Measurements from ENCODE around the gene ARRB1.
"Not testable (repeated sequence)": the region's sequence is repeated elsewhere in the genome, so short reads cannot be mapped to it uniquely, and the experiment has no call there.

ARRB1 gene

GRCh38 chr11:75342966-75343870 is 8.2 kb downstream of the ARRB1 start:
- no peak for DNase-seq

- no peak for DNase-seq
These were observed 9.1 kb downstream of the ARRB1 start for GRCh38 chr11:75342231-75342918.

GRCh38 chr11:75341612-75342011 is 9.8 kb downstream of the ARRB1 start:
- no peak for DNase-seq

- DNase-seq = no peak
These were observed 11.6 kb downstream of the ARRB1 start for GRCh38 chr11:75339685-75340409.

- peak; percentile 63 for DNase-seq
These were observed 12.8 kb downstream of the ARRB1 start for GRCh38 chr11:75338516-75339208.

- DNase-seq = peak; percentile 46
These were observed 14.2 kb downstream of the ARRB1 start for GRCh38 chr11:75337195-75337654.

GRCh38 chr11:75334976-75335375 is 16.5 kb downstream of the ARRB1 start:
- no peak for DNase-seq

GRCh38 chr11:75334402-75334891 is 17.0 kb downstream of the ARRB1 start:
- DNase-seq = no peak

GRCh38 chr11:75333807-75334140 is 17.7 kb downstream of the ARRB1 start:
- no peak for DNase-seq

GRCh38 chr11:75333022-75333806 is 18.2 kb downstream of the ARRB1 start:
- DNase-seq = no peak

- not testable (repeated sequence) for DNase-seq
These were observed 19.7 kb downstream of the ARRB1 start for GRCh38 chr11:75331761-75332160.

GRCh38 chr11:75331304-75331703 is 20.2 kb downstream of the ARRB1 start:
- not testable (repeated sequence) for DNase-seq

GRCh38 chr11:75330886-75331285 is 20.6 kb downstream of the ARRB1 start:
- DNase-seq = not testable (repeated sequence)

GRCh38 chr11:75330291-75330690 is 21.2 kb downstream of the ARRB1 start:
- DNase-seq = no peak

- peak; percentile 73 for DNase-seq
These were observed 22.8 kb downstream of the ARRB1 start for GRCh38 chr11:75328426-75329277.

- DNase-seq = no peak
These were observed 25.0 kb downstream of the ARRB1 start for GRCh38 chr11:75326439-75326810.

GRCh38 chr11:75325713-75326438 is 25.6 kb downstream of the ARRB1 start:
- DNase-seq = peak; percentile 84

GRCh38 chr11:75324740-75325139 is 26.7 kb downstream of the ARRB1 start:
- DNase-seq = no peak

- no peak for DNase-seq
These were observed 27.3 kb downstream of the ARRB1 start for GRCh38 chr11:75324189-75324588.

- no peak for DNase-seq
These were observed 27.9 kb downstream of the ARRB1 start for GRCh38 chr11:75323609-75324008.

All from fibroblast of skin of right quadriceps (primary cell).